Effector CD8-positive, alpha-beta T cell (primary cell): ENCODE data around the gene ADARB2.
"Not testable (repeated sequence)": the region's sequence is repeated elsewhere in the genome, so short reads cannot be mapped to it uniquely, and the experiment has no call there.

Experiments used
- DNase-seq: peaks from one replicate; lab custom pipeline; 2025; lab: John Stamatoyannopoulos, UW

Gene ADARB2

GRCh38 chr10:1409392-1409791 lies 327.9 kb downstream of the ADARB2 start:
- DNase-seq = no peak

GRCh38 chr10:1408651-1409367 lies 328.5 kb downstream of the ADARB2 start:
- no peak for DNase-seq

GRCh38 chr10:1406967-1407945 lies 330.1 kb downstream of the ADARB2 start:
- DNase-seq = no peak

- no peak for DNase-seq
These were observed 331.0 kb downstream of the ADARB2 start for GRCh38 chr10:1406132-1406966.

- no peak for DNase-seq
These were observed 332.7 kb downstream of the ADARB2 start for GRCh38 chr10:1404323-1405260.

GRCh38 chr10:1403508-1404322 lies 333.6 kb downstream of the ADARB2 start:
- DNase-seq = no peak

GRCh38 chr10:1402816-1403507 lies 334.4 kb downstream of the ADARB2 start:
- DNase-seq = no peak

- DNase-seq = no peak
These were observed 335.1 kb downstream of the ADARB2 start for GRCh38 chr10:1402016-1402770.

GRCh38 chr10:1401071-1401965 lies 336.0 kb downstream of the ADARB2 start:
- DNase-seq = no peak

- DNase-seq = no peak
These were observed 336.9 kb downstream of the ADARB2 start for GRCh38 chr10:1400101-1401070.

- DNase-seq = no peak
These were observed 337.8 kb downstream of the ADARB2 start for GRCh38 chr10:1399431-1400100.

- no peak for DNase-seq
These were observed 338.5 kb downstream of the ADARB2 start for GRCh38 chr10:1398626-1399410.

- not testable (repeated sequence) for DNase-seq
These were observed 339.2 kb downstream of the ADARB2 start for GRCh38 chr10:1398116-1398515.

GRCh38 chr10:1396297-1396635 lies 341.1 kb downstream of the ADARB2 start:
- no peak for DNase-seq
